Measurements from ENCODE around the gene DLGAP4.

DLGAP4 gene

DNA sequence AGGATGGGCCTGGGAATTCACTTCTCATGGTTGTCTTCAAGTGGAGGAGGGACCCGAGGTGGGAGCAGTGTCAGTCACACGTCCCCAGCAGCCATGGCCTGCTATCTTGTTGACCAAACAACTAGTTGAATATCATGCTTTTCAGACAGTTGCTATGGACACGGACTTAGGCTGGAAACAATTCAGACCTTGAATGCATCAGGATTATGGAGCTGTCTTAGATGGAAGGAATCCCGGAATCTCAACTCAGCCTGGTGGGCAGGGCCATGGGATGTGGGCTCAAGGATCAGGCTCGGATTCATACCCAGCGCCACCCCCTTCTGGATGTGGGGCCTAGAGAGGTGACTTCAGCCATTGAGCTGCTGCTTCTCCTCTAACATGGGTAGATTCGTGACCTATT is 112.6 kb downstream of the DLGAP4 start:
- DNase-seq, result no peak

DNA sequence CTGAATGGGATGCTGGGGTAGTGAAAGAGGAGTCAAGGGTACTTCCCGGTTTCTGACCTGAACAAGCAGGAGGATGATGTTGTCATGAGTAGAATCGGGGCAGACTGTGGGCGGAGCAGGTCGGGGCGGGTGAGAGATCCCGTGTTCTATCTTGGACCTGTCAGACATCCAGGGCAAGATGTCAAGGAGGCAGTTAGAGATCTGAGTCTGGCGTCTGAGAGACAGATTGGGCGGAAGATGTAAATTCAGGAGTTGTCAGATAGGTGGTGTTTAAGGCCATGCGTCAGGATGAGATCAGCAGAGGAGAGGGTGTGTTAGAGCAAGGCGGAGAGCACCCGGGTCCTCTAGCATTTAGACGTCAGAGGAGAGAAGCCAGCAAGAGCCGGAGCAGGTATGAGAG is 115.5 kb downstream of the DLGAP4 start:
- no peak for DNase-seq

DNA sequence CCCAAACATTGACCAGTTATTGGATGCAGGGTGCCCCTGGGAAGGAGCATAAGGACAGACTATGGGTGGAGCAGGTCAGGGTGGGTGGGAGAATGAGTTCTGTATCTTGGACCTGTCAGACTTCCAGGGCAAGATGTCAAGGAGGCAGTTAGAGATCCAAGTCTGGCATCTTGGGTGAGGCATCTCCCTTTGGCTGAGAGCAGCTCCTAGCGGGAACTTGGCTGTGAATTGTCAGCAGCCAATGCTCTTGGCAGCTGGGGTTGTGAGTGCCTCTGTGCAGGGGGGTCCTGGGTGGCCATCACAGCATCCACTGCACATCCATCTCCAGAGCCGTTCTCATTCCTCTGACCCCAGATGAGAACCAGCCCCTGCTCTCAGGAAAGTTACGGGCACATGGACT is 118.2 kb downstream of the DLGAP4 start:
- no peak for DNase-seq

DNA sequence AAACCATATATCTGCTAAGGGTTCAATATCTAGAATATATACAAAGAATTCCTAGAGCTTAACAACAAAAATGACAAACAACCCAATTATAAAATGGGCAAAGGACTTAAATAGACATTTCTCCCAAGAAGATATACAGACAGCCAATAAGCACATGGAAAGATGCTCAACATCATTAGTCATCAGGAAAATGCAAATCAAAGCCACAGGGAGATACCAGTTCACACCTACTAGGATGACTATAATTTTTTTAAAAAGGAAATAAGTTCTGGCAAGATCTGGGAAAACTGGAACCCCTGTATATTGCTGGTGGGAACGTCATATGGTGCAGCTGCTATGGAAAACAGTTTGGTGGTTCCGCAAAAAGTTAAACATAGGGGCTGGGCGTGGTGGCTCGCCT is 119.0 kb downstream of the DLGAP4 start:
- no peak for DNase-seq

DNA sequence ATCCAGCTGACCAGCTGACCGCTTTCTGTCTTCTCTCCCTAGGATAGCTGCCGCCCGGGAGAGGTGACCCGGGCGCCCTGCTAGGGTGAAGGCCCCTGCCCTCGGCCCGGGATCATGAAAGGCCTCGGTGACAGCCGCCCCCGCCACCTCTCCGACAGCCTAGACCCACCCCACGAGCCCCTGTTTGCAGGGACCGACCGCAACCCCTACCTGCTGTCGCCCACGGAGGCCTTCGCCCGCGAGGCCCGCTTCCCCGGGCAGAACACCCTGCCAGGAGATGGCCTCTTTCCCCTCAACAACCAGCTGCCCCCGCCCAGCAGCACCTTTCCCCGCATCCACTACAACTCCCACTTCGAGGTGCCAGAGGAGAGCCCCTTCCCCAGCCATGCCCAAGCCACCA is 125.5 kb downstream of the DLGAP4 start:
- no peak for DNase-seq

DNA sequence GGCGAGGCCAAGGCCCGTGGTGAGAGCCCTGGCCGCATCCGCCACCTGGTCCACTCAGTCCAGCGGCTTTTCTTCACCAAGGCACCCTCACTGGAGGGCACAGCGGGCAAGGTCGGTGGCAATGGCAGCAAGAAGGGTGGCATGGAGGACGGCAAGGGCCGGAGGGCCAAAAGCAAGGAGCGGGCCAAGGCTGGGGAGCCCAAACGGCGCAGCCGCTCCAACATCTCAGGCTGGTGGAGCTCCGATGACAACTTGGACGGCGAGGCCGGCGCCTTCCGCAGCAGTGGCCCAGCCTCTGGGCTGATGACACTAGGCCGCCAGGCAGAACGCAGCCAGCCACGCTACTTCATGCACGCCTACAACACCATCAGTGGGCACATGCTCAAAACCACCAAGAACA is 126.0 kb downstream of the DLGAP4 start:
- no peak for DNase-seq

DNA sequence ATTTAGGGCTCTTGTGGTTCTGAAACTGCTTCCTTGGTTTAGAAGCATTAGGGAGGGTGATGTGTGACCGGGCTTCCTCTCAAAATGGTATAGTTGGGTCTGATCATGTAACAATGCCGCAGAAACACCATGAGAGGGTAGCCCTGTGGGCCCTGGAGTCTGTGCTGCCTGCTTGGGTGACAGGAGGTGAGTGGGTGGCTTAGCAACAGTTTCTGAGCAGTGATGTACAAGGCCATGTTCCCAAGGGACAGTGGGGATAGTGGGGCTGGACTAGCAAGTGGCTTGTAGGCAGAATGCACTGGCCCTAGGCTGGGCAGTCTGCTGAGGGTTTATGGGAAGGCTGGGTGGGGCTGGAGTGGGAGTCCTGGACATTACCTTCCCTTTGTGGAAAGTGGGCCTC is 128.2 kb downstream of the DLGAP4 start:
- DNase-seq, result no peak

DNA sequence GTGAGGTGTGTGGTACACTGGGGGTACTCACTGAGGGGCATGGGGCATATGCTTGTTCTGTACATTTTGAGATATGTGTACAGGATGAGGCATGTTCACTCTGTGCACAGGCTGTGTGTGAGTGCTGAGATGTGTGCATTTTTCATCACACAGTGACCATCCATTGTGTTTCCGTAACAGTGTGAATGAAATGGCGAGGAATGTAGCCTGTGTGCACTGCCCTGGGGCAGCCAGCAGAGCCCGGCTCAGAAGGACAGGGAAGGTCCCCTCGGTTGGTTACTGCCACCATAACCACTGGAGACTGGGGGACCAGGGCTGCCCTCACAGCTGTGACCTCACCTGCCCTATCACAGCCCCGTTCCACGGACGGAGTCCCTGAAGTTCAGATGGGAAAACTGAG is 129.0 kb downstream of the DLGAP4 start:
- DNase-seq, result no peak

DNA sequence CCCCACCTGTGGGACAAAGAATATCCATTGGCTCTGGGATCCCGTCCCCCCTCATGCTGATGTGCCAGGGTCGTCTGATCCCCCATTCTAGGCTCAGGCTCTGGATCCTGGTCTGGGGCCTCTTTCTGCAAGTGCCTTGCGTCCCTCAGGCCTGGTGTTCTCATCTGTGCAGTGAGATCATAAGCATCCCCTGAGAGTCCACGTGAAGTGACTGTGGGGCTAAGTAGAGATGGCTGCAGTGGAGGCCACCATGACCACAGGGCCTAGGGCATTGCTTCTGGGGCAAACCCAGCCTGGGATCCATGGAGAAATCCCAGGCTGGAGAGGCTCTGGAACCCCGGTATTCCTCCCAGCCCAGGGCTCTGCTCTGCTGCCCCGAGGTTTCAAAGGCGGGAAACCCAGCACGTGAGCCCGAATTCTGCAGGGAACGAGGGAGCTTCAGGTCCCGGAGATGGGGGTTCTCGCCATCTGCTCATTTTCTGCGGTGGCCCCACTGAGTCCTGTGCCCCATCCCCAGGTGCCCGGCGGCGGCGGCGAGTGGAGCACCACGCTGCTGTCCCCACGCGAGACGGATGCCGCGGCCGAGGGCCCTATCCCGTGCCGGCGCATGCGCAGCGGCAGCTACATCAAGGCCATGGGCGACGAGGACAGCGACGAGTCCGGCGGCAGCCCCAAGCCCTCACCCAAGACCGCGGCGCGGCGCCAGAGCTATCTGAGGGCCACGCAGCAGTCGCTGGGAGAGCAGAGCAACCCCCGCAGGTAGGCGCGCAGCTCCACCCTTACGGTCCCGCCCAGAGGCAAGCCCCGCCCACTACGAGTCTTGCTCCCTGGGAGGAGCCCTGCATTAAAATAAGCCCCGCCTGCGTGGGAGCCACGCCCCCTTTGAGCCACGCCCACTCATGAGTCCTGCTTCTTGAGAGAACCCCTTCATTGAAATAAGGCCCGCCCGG is 129.7 kb downstream of the DLGAP4 start:
- no peak for DNase-seq

DNA sequence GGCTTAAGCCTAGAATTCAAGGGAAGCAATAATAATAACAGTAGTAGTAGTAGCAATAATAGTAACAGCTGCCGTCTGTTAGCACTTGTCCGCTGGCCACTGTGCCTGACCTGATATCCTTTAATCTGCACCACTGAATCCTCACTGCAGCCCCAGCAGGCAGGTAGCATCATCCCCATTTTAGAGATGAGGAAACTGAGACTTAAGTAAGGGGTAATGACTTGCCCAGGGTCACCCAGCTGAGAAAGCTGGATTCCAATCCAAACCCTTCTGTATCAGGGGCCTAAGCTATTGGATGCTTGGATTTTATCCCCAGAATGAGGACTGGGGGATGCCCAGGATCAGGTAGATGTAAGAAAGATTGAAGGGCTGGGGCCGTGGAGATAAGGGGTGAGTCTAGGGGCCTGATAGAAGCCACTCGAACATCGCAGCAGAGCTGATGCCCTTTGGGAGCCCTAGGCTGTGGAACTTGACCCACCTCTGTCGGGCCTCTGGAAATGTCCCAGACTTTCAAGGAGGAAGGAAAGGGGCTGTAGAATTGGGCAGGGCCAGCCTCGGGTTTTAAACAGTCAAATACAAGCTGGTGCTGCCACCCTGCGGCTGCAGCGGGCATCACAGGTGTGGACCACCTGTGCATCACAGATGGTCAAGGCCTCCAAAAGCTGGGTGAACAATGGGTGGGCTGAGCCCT is 133.0 kb downstream of the DLGAP4 start:
- DNase-seq, result peak; percentile 10 to 39

DNA sequence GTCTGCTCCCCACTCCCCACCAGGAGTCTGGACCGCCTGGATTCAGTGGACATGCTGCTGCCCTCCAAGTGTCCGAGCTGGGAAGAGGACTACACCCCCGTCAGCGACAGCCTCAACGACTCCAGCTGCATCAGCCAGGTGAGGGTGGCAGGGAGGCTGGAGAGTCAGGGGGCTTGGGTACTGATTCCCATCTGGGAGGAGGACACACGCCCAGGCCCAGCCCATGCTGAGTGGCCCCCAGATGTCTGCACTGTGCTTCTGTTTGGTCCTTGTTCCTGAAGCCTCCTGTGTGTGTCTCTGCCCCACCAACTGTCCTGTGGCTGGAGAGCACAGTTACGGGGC is 133.6 kb downstream of the DLGAP4 start:
- no peak for DNase-seq

DNA sequence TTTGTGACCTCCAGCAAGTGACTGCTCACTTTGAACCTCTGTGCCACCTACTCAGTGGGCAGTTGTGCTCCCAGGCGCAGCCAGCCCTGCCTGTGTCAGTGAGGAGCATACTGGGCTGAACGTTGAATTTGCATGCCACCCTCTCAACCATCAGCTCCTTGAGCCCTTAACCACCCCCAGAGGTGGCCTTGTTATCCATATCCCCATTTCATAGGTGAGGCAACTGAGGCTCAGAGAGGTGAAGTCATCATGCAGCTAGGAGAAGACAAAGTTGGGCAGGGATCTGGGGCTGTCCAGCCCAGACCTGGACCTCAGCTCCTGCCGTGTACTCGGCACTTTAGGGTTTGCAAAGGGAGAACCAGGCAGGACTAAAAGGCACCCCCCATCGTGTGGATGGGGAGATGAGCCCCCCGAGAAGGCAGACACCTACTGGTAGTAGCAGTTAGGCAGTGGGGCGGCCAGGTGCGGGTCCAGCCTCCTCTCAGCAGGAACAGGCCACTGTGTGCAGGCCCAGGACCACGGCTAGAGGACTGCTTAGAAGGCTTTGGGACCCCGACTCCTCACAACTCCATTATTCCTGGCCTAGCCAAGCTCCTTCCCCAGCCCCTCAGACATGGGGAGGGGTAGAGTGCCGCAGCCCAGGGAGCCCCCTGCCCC is 134.4 kb downstream of the DLGAP4 start:
- DNase-seq, result no peak

DNA sequence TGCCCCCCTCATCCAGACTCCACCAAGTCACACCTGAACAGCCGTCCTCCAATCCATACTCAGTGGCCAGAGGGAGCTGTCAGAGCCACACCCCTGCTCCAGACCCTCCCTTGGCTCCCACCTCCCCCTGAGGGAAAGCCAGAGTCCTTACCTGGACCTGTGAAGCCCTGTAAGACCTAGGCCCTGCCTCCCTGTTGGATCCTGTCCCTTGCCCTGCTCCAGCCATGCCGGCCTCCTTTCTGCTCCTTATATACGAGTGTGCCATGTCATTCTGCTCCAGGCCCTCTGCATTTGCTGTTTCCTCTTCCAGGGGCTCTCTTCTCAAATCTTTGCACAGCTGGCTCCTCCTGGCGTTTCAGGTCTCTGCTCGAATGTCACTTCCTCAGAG is 134.9 kb downstream of the DLGAP4 start:
- DNase-seq, result no peak

DNA sequence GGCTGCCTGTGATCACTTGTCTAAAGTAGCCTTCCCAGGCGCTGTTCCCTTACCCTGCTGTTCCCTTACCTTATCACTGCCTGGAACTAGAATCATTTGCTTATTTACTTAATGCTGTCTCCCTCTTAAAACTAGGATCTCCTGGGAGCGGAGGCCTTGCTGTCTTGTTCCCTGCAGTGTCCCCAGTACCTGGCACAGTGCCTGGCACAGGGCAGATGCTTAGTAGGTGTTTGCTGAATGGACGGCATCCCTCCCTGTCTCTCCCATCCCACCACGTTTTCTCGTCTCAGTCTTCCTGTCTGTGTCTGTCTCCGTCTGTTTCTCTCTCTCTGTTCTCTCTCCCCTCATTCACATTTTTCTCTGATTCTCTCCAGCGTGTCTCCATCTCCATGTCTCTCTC is 135.3 kb downstream of the DLGAP4 start:
- DNase-seq, result no peak

DNA sequence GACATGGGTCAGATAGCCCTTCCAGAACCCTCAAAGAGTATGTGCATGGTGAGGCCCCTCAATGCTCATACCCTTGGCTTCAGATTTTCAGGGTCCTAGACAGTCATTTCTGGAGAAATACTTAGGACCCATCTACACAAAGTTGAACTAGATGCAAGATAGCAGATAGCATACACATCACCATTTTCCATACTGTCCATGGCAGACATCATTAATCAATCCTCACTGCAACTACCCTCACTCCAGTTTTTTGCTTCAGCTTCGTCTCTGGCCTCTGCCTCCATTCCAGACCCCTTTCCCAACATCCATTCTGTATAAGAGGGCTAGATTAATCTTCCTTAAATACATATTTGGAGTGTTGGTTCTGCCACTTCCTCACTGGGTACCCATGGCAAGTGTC is 139.7 kb downstream of the DLGAP4 start:
- DNase-seq, result no peak

DNA sequence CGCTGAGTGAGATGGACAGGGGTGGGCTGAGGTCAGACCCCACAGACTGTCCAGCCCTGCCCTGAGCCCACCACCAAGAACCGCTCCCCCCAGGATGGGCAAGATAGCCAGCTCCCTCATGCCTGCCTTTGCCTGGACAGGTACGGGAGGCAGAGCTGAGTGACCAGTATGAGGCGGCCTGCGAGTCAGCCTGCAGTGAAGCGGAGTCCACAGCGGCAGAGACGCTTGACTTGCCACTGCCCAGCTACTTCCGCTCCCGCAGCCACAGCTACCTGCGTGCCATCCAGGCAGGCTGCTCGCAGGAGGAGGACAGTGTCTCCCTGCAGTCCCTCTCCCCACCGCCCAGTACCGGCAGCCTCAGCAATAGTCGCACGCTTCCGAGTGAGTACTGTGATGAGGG is 140.4 kb downstream of the DLGAP4 start:
- DNase-seq, result no peak

DNA sequence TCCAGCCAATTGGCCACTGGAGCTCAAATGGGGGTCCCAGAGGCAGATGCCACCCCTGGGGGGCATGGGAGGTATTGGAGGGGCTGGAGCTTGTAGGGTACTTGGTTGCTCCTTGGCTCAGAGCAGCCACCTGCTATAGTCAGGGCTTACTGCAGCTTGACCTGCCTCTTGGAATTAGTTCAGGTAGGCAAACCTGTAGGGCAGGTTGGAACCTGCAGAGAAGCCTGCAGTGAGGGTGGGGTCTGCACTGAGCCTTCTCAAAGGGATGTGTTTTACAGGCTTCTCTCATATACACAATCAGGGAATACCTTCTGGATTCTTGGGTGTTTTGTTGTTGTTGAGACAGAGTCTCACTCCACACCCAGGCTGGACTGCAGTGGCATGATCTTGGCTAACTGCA is 141.0 kb downstream of the DLGAP4 start:
- no peak for DNase-seq

DNA sequence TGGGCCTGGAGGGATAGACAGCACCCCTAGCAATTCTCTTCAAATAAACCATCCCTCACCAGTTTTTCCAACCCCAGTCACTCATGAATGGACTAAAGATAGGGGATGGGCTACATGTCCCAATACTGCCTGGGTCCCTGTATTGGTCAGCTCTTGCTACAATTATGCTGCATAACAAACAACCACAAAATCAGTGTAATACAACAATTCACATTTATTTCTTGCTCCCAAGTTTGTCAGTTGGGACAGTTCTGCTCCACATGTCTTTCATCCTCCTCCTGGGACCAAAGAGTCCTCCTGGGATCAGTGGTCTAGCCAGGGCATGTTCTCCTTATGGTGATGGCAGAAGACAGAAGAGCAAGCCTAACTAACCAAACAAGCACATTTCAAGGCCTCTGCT is 143.5 kb downstream of the DLGAP4 start:
- DNase-seq, result no peak

DNA sequence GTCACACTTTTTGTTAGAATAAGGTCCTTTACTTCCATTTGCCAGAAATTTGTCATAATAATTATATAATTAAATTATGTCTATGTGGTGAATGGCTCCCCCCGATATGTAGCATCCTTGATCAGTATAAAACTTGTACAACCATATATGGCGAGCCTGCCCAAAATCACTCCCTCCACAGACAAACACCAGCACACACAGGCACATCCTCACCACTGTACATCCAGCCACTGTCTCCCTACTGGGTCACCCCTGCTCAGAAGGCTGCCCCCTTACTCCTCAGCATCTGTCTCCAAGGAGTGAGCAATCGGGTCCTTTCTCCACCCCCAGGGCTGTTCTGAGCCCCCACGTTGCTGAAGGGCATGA is 148.2 kb downstream of the DLGAP4 start:
- DNase-seq, result no peak

DNA sequence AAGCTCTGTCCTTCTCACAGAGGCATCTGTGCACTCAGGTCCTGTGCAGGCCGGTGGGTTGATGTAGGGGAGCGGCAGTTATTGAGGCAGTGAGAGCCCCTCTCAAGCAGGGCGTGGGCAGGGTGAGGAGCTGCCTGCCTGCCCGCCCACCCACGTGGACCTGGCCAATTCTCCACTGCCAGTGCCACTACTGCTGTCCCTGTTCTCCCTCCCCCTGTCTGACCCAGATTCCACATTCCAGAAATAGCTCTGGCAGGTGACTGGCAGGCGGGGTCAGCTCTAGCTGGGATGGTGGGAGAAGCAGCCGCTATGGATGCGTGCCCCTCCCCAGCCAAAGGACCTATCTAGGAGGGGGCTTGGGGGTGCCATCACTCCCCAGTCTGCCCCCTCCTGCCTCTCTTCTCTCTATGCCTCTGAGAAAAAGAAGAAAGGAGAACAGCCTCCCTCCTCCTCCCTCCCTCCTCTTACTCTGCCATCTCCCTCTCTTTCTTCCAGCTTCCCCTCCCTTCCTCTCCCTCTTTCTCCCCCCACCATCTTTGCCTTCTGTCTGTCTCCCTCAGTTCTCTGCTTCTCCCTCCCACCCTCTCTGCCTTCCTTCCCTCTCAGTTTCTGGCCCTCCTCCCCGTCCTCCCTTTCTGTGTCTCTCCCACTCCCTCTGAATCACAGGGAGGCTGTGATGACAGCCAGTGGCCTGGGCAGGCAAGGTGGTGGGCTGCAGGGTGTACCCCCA is 148.7 kb downstream of the DLGAP4 start:
- DNase-seq, result no peak

DNA sequence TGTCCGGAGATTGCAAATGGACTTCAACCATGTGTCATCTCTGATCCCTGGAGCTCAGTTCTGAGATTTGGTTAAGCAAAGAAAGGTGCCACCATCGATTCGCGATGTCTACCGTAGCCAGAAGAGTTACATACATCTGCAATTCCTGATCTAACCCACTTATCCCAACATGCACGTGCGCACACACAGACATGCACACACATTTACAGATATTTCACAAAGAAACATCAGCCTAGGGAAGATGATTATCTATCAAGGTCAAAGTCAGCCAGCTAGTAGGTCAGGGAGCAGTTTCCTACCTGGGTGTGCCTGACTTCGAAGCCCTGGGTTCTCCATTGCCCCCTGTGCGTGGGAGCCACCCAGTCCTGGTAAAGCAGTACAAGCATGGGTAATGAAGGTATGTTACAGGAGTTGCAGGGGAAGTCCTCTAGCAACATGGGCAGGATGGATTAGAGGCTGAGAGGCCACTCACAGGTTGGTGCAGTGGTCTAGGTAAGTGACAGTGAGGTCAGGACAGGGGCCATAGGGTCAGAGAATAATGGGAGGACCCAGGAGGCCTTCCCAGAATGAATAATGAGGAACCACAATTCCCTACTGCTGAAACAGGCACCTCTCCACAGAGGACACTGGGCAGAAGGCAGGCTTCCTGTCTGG is 150.0 kb downstream of the DLGAP4 start:
- no peak for DNase-seq

DNA sequence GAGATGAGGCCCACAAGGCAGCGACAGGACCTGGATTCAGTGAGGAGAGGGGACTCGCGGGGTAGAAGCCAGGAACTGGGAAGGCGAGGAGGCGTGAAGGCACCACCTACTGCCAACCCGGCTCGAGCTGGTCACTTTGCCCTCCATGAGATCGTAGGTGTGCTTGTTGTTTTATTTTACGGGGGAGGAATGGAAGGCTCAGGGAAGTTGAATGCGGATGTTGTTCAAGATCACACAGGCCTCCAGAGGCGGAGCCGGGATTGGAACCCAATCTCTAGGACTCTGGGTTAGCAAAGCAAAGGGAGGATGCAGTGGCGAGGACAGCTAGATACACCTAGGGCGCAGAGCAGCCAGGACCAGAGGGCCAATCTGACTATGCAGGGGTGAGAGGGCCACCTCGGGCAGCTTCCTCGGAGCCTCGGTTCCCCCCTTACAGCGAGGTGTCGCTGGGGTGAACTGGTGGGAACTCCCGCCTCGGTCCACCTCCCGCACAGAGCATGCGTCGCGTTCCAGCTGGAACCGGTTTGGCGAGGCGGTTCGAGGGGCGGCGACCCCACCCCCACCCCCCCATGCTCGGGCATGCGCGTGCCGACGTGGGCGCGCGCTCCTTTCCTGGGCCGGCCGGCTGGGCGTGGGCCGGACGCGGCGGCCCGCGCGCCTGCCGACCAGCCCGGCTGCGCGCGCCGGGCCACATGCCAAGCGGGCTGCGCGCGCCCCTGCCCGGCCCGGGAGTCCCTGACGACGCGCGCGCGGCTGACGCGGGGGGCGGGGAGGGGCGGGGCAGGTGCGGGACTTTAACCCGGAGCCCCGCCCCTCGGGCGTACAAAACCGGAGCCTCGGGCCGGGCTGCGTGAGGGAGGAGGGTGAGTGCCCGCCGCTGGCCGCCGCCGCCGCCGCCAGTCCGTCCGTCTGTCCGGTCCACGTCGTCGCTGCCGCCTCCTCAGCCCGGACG is 154.8 kb downstream of the DLGAP4 start:
- peak; percentile 87 to 92 for DNase-seq
